Neural progenitor cell (in vitro differentiated cells): ENCODE results near the gene HYI. TPM values are rescaled to one million over a fixed set of nuclear protein-coding genes. Genes with fewer than 3 reads are reported as not detected.

Experiments used
- DNase-seq: peaks from one replicate; pipeline ENCODE4 v3.0.0-alpha.2; 2016; ENCODE audit warnings: low spot score
- H2AFZ ChIP-seq: fragments of 200-600 bp; sonication (generic); replicated peaks from 2 replicates; pipeline ENCODE4 v1.6.1; 2016; ENCODE audit warnings: antibody characterized with exemption
- H3F3A ChIP-seq: fragments of 200-600 bp; sonication (generic); 2 replicates; pipeline ENCODE4 v1.6.1; 2016; ENCODE audit warnings: antibody characterized with exemption, low read depth
- H3K27ac ChIP-seq: fragments of 200-600 bp; sonication (generic); 2 replicates; pipeline ENCODE4 v1.5.1; 2016; ENCODE audit warnings: mild to moderate bottlenecking
- H3K27me3 ChIP-seq: fragments of 200-600 bp; sonication (generic); 2 replicates; pipeline ENCODE4 v1.6.1; 2016; ENCODE audit warnings: mild to moderate bottlenecking, moderate library complexity
- H3K36me3 ChIP-seq: fragments of 200-600 bp; sonication (generic); 2 replicates; pipeline ENCODE4 v1.5.1; 2016
- H3K4me1 ChIP-seq: fragments of 200-600 bp; sonication (generic); 2 replicates; pipeline ENCODE4 v1.6.1; 2016; ENCODE audit warnings: mixed run types
- H3K4me2 ChIP-seq: fragments of 200-600 bp; sonication (generic); 2 replicates; pipeline ENCODE4 v1.6.1; 2016
- H3K4me3 ChIP-seq: fragments of 200-600 bp; sonication (generic); 2 replicates; pipeline ENCODE4 v1.5.1; 2016
- H3K79me2 ChIP-seq: fragments of 200-600 bp; sonication (generic); 2 replicates; pipeline ENCODE4 v1.6.1; 2016; ENCODE audit warnings: low read depth
- H3K9ac ChIP-seq: fragments of 200-600 bp; sonication (generic); 2 replicates; pipeline ENCODE4 v1.6.1; 2016
- H3K9me3 ChIP-seq: fragments of 200-600 bp; sonication (generic); 2 replicates; pipeline ENCODE4 v1.5.1; 2016; ENCODE audit warnings: low read depth
- H4K20me1 ChIP-seq: fragments of 200-600 bp; sonication (generic); 2 replicates; pipeline ENCODE4 v1.6.1; 2016; ENCODE audit warnings: low read depth
- H3K27ac Mint-ChIP-seq: 3 replicates; pipeline ENCODE4 v1.8.0; 2021; ENCODE audit warnings: mixed read lengths
- H3K27me3 Mint-ChIP-seq: 2 replicates; pipeline ENCODE4 v1.8.0; 2022; ENCODE audit warnings: low read depth, mild to moderate bottlenecking, inconsistent platforms, moderate library complexity, mixed read lengths; ENCODE audit not compliant: insufficient read depth
- H3K36me3 Mint-ChIP-seq: 3 replicates; pipeline ENCODE4 v1.8.0; 2021; ENCODE audit warnings: mixed read lengths
- H3K4me1 Mint-ChIP-seq: 3 replicates; pipeline ENCODE4 v1.8.0; 2021; ENCODE audit warnings: mixed read lengths
- H3K4me3 Mint-ChIP-seq: 3 replicates; pipeline ENCODE4 v1.8.0; 2021; ENCODE audit warnings: mild to moderate bottlenecking, moderate library complexity, mixed read lengths
- H3K9me3 Mint-ChIP-seq: 3 replicates; pipeline ENCODE4 v1.8.0; 2020; ENCODE audit warnings: mixed read lengths
- EZH2 ChIP-seq: fragments of 200-600 bp; sonication (generic); IDR thresholded peaks from 2 replicates; pipeline ENCODE4 v1.6.1; 2017; ENCODE audit warnings: antibody characterized with exemption, mild to moderate bottlenecking, moderate library complexity
- EZH2phosphoT487 ChIP-seq: fragments of 200-600 bp; sonication (generic); IDR thresholded peaks from 2 replicates; pipeline ENCODE4 v1.6.1; 2017; ENCODE audit warnings: antibody characterized with exemption
- total RNA-seq: library from RNA; depleted of rRNA; stranded (reverse); fragments of >200 nt; gene quantifications from 2 replicates; pipeline ENCODE4 v1.2.3, GENCODE V29; 2015; ENCODE audit warnings: low replicate concordance
- TF ChIP-seq, protein P1 (sequence below): fragments of 200-600 bp; sonication (generic); IDR thresholded peaks from 2 replicates; pipeline ENCODE4 v1.5.1; 2017; ENCODE audit warnings: antibody characterized with exemption, mild to moderate bottlenecking

The HYI gene
- total RNA-seq, 1 donor from 2014 or later: 10.3 TPM

- peak; percentile 46 for DNase-seq
- H3K36me3 Mint-ChIP-seq: peaks cover 22% of the 10 kb centered on the region
- H3K36me3 ChIP-seq: no peaks in the 10 kb centered on the region
Observed at GRCh38 chr1:43435146-43436145, 18.3 kb downstream of the HYI start.

DNA sequence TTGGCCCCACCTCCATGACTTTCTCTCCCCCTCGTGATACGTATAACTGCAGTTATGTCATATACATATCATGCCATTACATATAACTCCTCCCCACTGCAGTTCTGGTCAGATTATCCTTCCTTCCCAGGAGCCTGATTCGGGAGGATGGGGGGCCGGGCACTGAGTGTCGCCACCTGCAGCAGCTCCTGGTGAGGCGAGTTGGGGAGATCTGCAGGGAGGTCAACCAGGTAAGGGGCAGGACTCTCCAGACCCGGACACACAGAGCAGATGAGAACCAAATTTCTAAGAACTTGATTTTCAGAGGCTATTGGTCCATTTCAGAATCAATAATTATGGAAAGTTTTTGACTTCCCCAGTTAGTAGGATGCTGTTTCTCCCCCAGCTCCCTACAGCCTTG lies 19.5 kb downstream of the HYI start:
- no peaks in the 10 kb centered on the region for H3K4me1 ChIP-seq
- H3F3A ChIP-seq: no peaks in the 10 kb centered on the region
- H3K79me2 ChIP-seq: no peaks in the 10 kb centered on the region
- no peaks in the 10 kb centered on the region for H4K20me1 ChIP-seq
- Mint-ChIP-seq H3K9me3 (no peaks in the 10 kb centered on the region), H3K4me1 (peaks cover 30% of the 10 kb centered on the region), H3K36me3 (peaks cover 20% of the 10 kb centered on the region), H3K27me3 (peaks cover 8% of the 10 kb centered on the region), H3K4me3 (no peak overlapping the region), H3K27ac (no peak overlapping the region)
- no peaks in the 10 kb centered on the region for H3K27me3 ChIP-seq
- no peak overlapping the region for H2AFZ ChIP-seq
- H3K9ac ChIP-seq: no peak overlapping the region
- H3K4me2 ChIP-seq: no peak overlapping the region
- TF ChIP-seq EZH2phosphoT487 (no peak), EZH2 (no peak)
- TF ChIP-seq, protein P1, sequence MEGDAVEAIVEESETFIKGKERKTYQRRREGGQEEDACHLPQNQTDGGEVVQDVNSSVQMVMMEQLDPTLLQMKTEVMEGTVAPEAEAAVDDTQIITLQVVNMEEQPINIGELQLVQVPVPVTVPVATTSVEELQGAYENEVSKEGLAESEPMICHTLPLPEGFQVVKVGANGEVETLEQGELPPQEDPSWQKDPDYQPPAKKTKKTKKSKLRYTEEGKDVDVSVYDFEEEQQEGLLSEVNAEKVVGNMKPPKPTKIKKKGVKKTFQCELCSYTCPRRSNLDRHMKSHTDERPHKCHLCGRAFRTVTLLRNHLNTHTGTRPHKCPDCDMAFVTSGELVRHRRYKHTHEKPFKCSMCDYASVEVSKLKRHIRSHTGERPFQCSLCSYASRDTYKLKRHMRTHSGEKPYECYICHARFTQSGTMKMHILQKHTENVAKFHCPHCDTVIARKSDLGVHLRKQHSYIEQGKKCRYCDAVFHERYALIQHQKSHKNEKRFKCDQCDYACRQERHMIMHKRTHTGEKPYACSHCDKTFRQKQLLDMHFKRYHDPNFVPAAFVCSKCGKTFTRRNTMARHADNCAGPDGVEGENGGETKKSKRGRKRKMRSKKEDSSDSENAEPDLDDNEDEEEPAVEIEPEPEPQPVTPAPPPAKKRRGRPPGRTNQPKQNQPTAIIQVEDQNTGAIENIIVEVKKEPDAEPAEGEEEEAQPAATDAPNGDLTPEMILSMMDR: no peak
- no peaks in the 10 kb centered on the region for H3K9me3 ChIP-seq
- no peaks in the 10 kb centered on the region for H3K36me3 ChIP-seq
- DNase-seq: no peak
- H3K27ac ChIP-seq: no peak overlapping the region
- no peak overlapping the region for H3K4me3 ChIP-seq

More at GRCh38 chr1:43435146-43436145, 18.3 kb downstream of the HYI start:
- Mint-ChIP-seq H3K4me3 (peak overlapping the region; percentile 54), H3K9me3 (no peaks in the 10 kb centered on the region), H3K27ac (peak overlapping the region; percentile 55), H3K27me3 (peaks cover 8% of the 10 kb centered on the region), H3K4me1 (peaks cover 30% of the 10 kb centered on the region)
- TF ChIP-seq, protein P1: no peak
- no peak for TF ChIP-seq EZH2
- no peak for TF ChIP-seq EZH2phosphoT487
- no peak overlapping the region for H3K9ac ChIP-seq
- H4K20me1 ChIP-seq: no peaks in the 10 kb centered on the region
- H3K4me3 ChIP-seq: no peak overlapping the region
- H3K79me2 ChIP-seq: no peaks in the 10 kb centered on the region
- H3K27ac ChIP-seq: no peak overlapping the region
- no peak overlapping the region for H2AFZ ChIP-seq
- H3K9me3 ChIP-seq: no peaks in the 10 kb centered on the region
- no peak overlapping the region for H3K4me2 ChIP-seq
- H3K27me3 ChIP-seq: no peaks in the 10 kb centered on the region
- no peaks in the 10 kb centered on the region for H3K4me1 ChIP-seq
- no peaks in the 10 kb centered on the region for H3F3A ChIP-seq

- peaks cover 6% of the 10 kb centered on the region for H3K27me3 Mint-ChIP-seq
- no peak for DNase-seq
- H3K9ac ChIP-seq: no peak overlapping the region
- no peak overlapping the region for H3K4me3 ChIP-seq
- H4K20me1 ChIP-seq: no peaks in the 10 kb centered on the region
- no peak overlapping the region for H2AFZ ChIP-seq
- H3K9me3 ChIP-seq: no peaks in the 10 kb centered on the region
- no peaks in the 10 kb centered on the region for H3K27me3 ChIP-seq
- H3K4me2 ChIP-seq: no peak overlapping the region
- no peak overlapping the region for H3K4me3 Mint-ChIP-seq
- H3K4me1 ChIP-seq: no peaks in the 10 kb centered on the region
- H3F3A ChIP-seq: no peaks in the 10 kb centered on the region
- TF ChIP-seq EZH2 (no peak), EZH2phosphoT487 (no peak)
- TF ChIP-seq, protein P1: no peak
- H3K27ac ChIP-seq: no peak overlapping the region
- peaks cover 28% of the 10 kb centered on the region for H3K36me3 Mint-ChIP-seq
- H3K36me3 ChIP-seq: no peaks in the 10 kb centered on the region
- H3K9me3 Mint-ChIP-seq: no peaks in the 10 kb centered on the region
- H3K4me1 Mint-ChIP-seq: peaks cover 30% of the 10 kb centered on the region
- no peaks in the 10 kb centered on the region for H3K79me2 ChIP-seq
- H3K27ac Mint-ChIP-seq: no peak overlapping the region
Observed at GRCh38 chr1:43432907-43433306, 20.8 kb downstream of the HYI start.
